K562 (cell line): ENCODE measurements around the gene ZCRB1. TPM values are rescaled to one million over a fixed set of nuclear protein-coding genes. Genes with fewer than 3 reads are reported as not detected.

ENCODE experiments used
- ATAC-seq: fragments of 200-7000 bp; cut with Tn5 transposase; 3 replicates; pipeline ENCODE4 v1.9.1; 2020; ENCODE audit warnings: moderate library complexity
- BruUV-seq: library from RNA; stranded (reverse); fragments of 400-500 nt; replicated peaks from 2 replicates; lab custom pipeline; 2021; lab: Mats Ljungman, UMichigan
- CTCF ChIA-PET: fragments of 300-600 bp; formaldehyde crosslinking; extraction: SDS; loops from one replicate; lab custom pipeline; 2021; ENCODE audit warnings: low intra/inter-chr PET ratio; lab: Yijun Ruan, JAX
- POLR2A ChIA-PET: fragments of 300-600, 350-650 bp; sonication (Branson Sonifier 250); formaldehyde crosslinking; extraction: SDS; loops from one replicate; lab custom pipeline; 2021; ENCODE audit warnings: antibody characterized with exemption, inconsistent platforms; lab: Yijun Ruan, JAX
- DNase-seq, 4 experiments: peaks; one replicate each; pipeline versions ENCODE4 v3.0.0 to v3.0.0-alpha.2; 2011 to 2018; ENCODE audit warnings: low spot score in 3 of 4, mixed read lengths in 3 of 4; ENCODE audit errors: extremely low read depth in 1 of 4
- FAIRE-seq: peaks from 2 replicates; lab custom pipeline; 2011; peaks lifted over from hg19 to GRCh38; lab: Jason Lieb, UNC
- H2AFZ ChIP-seq: 2 replicates; pipeline ENCODE4 v1.6.0; 2011; ENCODE audit warnings: low read depth, low read length, control low read depth, inconsistent platforms
- H3K27ac ChIP-seq: fragments of 200-600 bp; 3 replicates; pipeline ENCODE4 v1.8.0; 2011; ENCODE audit warnings: low read depth, mild to moderate bottlenecking, control low read depth, inconsistent platforms, low read length, moderate library complexity, mixed read lengths; ENCODE audit errors: extremely low read depth
- H3K27me3 ChIP-seq, 2 experiments: fragments of 300-600 bp in 1 of 2; 2 replicates in 1 of 2; 3 replicates in 1 of 2; pipeline versions ENCODE4 v1.6.0 to v1.8.0; 2011; ENCODE audit warnings: inconsistent platforms in 2 of 2, low read length in 2 of 2, mild to moderate bottlenecking in 1 of 2, mixed read lengths in 1 of 2, moderate library complexity in 1 of 2; ENCODE audit not compliant: control insufficient read depth in 2 of 2, insufficient read depth in 2 of 2
- H3K36me3 ChIP-seq: fragments of 300-600 bp; 3 replicates; pipeline ENCODE4 v1.8.0; 2011; ENCODE audit warnings: mild to moderate bottlenecking, low read length, inconsistent platforms; ENCODE audit not compliant: control insufficient read depth, insufficient read depth
- H3K4me1 ChIP-seq, 2 experiments: fragments of 200-600 bp in 1 of 2; replicated peaks in 1 of 2; 2 replicates in 1 of 2; 3 replicates in 1 of 2; pipeline versions ENCODE4 v1.5.1 to v1.8.0; 2011; ENCODE audit warnings: inconsistent platforms in 2 of 2, low read length in 2 of 2, mild to moderate bottlenecking in 1 of 2, mixed read lengths in 1 of 2, moderate library complexity in 1 of 2; ENCODE audit not compliant: control insufficient read depth in 2 of 2, insufficient read depth in 2 of 2
- H3K4me2 ChIP-seq: 2 replicates; pipeline ENCODE4 v1.6.1; 2011; ENCODE audit warnings: low read length, control low read depth, inconsistent platforms, mixed read lengths; ENCODE audit not compliant: insufficient read depth
- H3K4me3 ChIP-seq: fragments of 200-600 bp; sonication (generic), shearing (Covaris generic); 2 replicates; pipeline ENCODE4 v1.5.1; 2016; ENCODE audit warnings: control low read depth, inconsistent platforms
- H3K79me2 ChIP-seq: fragments of 200-600 bp; 3 replicates; pipeline ENCODE4 v1.8.0; 2011; ENCODE audit warnings: low read length, inconsistent platforms; ENCODE audit not compliant: control insufficient read depth, insufficient read depth
- H3K9ac ChIP-seq, 2 experiments: 2 replicates each; pipeline versions ENCODE4 v1.6.0 to v1.6.1; 2011; ENCODE audit warnings: low read depth in 2 of 2, low read length in 2 of 2, control low read depth in 1 of 2, inconsistent platforms in 1 of 2, mild to moderate bottlenecking in 1 of 2, mixed read lengths in 1 of 2; ENCODE audit not compliant: insufficient read depth in 1 of 2
- H3K9me1 ChIP-seq: one replicate; pipeline ENCODE4 v1.6.0; 2011; ENCODE audit warnings: inconsistent platforms, mild to moderate bottlenecking, low read length, moderate library complexity; ENCODE audit not compliant: control insufficient read depth, insufficient read depth
- H3K9me3 ChIP-seq: replicated peaks from 2 replicates; pipeline ENCODE4 v1.5.1; 2011; ENCODE audit warnings: low read depth, low read length, inconsistent platforms; ENCODE audit not compliant: control insufficient read depth, insufficient read depth
- H4K20me1 ChIP-seq: replicated peaks from 2 replicates; pipeline ENCODE4 v1.6.1; 2011; ENCODE audit warnings: low read length, inconsistent platforms, mixed read lengths; ENCODE audit not compliant: control insufficient read depth, insufficient read depth
- CBX3 ChIP-seq, 2 experiments: IDR thresholded peaks; 1 replicate in 1 of 2; 2 replicates in 1 of 2; pipeline ENCODE4 v1.6.1; 2012; ENCODE audit warnings: inconsistent platforms in 2 of 2, low read length in 2 of 2, borderline replicate concordance in 1 of 2, control low read depth in 1 of 2
- CREB1 ChIP-seq, 2 experiments: sonication (generic) in 1 of 2; formaldehyde crosslinking in 1 of 2; IDR thresholded peaks; 2 replicates each; pipeline versions ENCODE4 v1.6.1 to v1.8.0; 2012 to 2022; ENCODE audit warnings: inconsistent platforms in 1 of 2, mild to moderate bottlenecking in 1 of 2, missing genetic modification reagents in 1 of 2, moderate library complexity in 1 of 2
- EWSR1 ChIP-seq: fragments of 450-650 bp; IDR thresholded peaks from 2 replicates; pipeline ENCODE4 v1.6.1; 2018; ENCODE audit warnings: borderline replicate concordance, mild to moderate bottlenecking, low read depth, moderate library complexity; ENCODE audit not compliant: partially characterized antibody
- HNRNPK ChIP-seq: fragments of 200-400 bp; formaldehyde crosslinking; IDR thresholded peaks from one replicate; pipeline ENCODE4 v1.6.1; 2018; ENCODE audit warnings: mild to moderate bottlenecking, low read depth, low read length; ENCODE audit not compliant: poor library complexity, severe bottlenecking
- PHF20 ChIP-seq: fragments of 450-650 bp; IDR thresholded peaks from 2 replicates; pipeline ENCODE4 v1.6.1; 2018; ENCODE audit not compliant: partially characterized antibody
- POLR2B ChIP-seq: fragments of 450-650 bp; IDR thresholded peaks from 2 replicates; pipeline ENCODE4 v1.6.1; 2018; ENCODE audit warnings: low read depth; ENCODE audit not compliant: partially characterized antibody
- ZC3H4 ChIP-seq: sonication (generic); formaldehyde crosslinking; IDR thresholded peaks from 2 replicates; pipeline ENCODE4 v1.9.0; 2021; ENCODE audit warnings: missing genetic modification reagents, borderline replicate concordance
- ZNF583 ChIP-seq: fragments of 250-450 bp; sonication (Bioruptor Pico); IDR thresholded peaks from 2 replicates; pipeline ENCODE4 v1.4.0; 2020
- WGBS: fragments of 100-300 bp; shearing (Covaris generic); methylation state at CpG from one replicate; pipeline ENCODE4 v1.1.6; 2016; ENCODE audit warnings: low coverage, mixed read lengths; ENCODE audit not compliant: insufficient coverage; ENCODE audit errors: missing lambda C conversion rate; 5-methylcytosine and 5-hydroxymethylcytosine counted together
- in situ Hi-C: fragments of 300-500 bp; cut with MboI; formaldehyde crosslinking; loops from 4 replicates; pipeline ENCODE4 v1.15.0; 2018; ENCODE audit warnings: inconsistent platforms, mixed read lengths
- intact Hi-C: fragments of 100-400 bp; cut with micrococcal nuclease; formaldehyde crosslinking; loops from 2 replicates; pipeline ENCODE4 v1.14.2; 2022
- polyA plus RNA-seq, 8 experiments: library from polyadenylated mRNA; depleted of rRNA in 4 of 8; stranded (reverse) in 5 of 8; unstranded in 3 of 8; fragments of >200 nt; fragmentation: Nextera tagmentation in 2 of 8; fragmentation: Illumina TruSeq in 1 of 8; extraction: Ambion mirVana in 2 of 8; extraction: Trizol in 1 of 8; gene quantifications; 2 replicates each; pipeline versions ENCODE4 v1.2.1 to v1.2.3, GENCODE V29; 2011 to 2014; ENCODE audit warnings: inconsistent platforms in 1 of 8, missing spikeins in 1 of 8
- total RNA-seq, 7 experiments: library from RNA; depleted of rRNA in 6 of 7; stranded (reverse); fragments of >200 nt in 6 of 7; fragmentation: Illumina TruSeq in 2 of 7; extraction: Trizol in 2 of 7; gene quantifications; 2 replicates each; pipeline versions ENCODE4 v1.2.1 to v1.2.3, GENCODE V29; 2011 to 2021; ENCODE audit warnings: low replicate concordance in 1 of 7
- TF ChIP-seq, protein P1 (sequence below), 2 experiments: fragments of 450-650 bp in 1 of 2; IDR thresholded peaks; 2 replicates each; pipeline ENCODE4 v1.6.1; 2011 to 2017; ENCODE audit warnings: low read depth in 2 of 2, antibody characterized with exemption in 1 of 2, borderline replicate concordance in 1 of 2, low read length in 1 of 2, mild to moderate bottlenecking in 1 of 2, mixed read lengths in 1 of 2; ENCODE audit not compliant: control insufficient read depth in 1 of 2

The ZCRB1 gene
- total and polyA plus RNA-seq, 9 of the 15 experiments (the other 6 are each of a cell fraction or from before 2014, with no cell fraction given), result 36.0 to 102 (median 51.0) TPM

DNA sequence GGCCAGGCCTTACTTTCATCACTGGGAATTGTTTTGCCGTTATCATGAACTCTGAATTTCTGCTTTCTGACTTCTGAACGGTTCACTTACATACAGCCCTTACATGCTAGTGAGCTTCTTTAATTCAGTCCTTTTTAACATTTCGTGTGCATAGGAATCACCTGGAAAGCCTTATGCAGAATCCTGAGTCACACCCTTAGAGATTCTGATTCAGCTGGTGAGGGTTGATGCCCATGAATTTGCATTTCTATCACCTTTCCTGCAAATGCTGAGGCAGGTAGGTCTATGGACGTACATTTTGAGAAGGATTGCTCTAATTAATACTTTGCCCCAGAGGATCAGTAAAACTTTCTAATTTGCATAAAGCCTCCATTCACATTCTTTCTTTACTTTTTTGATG lies 44.1 kb upstream of the ZCRB1 start:
- H3K9ac ChIP-seq, result no peak overlapping the region
- no peaks in the 10 kb centered on the region for H3K9me3 ChIP-seq
- no peaks in the 10 kb centered on the region for H3K9me1 ChIP-seq
- TF ChIP-seq PHF20 (no peak), ZC3H4 (no peak), HNRNPK (no peak), CBX3 (IDR thresholded peaks at IDR 0.05; ENCODE audit: borderline replicate concordance in 1 of 2, low read length in 2 of 2) (no peak), ZNF583 (CRISPR knock-in tag) (no peak), EWSR1 (no peak), POLR2B (no peak), CREB1 (IDR thresholded peaks at IDR 0.05) (no peak), CREB1 (CRISPR knock-in tag; IDR thresholded peaks at IDR 0.05) (no peak)
- TF ChIP-seq, protein P1, sequence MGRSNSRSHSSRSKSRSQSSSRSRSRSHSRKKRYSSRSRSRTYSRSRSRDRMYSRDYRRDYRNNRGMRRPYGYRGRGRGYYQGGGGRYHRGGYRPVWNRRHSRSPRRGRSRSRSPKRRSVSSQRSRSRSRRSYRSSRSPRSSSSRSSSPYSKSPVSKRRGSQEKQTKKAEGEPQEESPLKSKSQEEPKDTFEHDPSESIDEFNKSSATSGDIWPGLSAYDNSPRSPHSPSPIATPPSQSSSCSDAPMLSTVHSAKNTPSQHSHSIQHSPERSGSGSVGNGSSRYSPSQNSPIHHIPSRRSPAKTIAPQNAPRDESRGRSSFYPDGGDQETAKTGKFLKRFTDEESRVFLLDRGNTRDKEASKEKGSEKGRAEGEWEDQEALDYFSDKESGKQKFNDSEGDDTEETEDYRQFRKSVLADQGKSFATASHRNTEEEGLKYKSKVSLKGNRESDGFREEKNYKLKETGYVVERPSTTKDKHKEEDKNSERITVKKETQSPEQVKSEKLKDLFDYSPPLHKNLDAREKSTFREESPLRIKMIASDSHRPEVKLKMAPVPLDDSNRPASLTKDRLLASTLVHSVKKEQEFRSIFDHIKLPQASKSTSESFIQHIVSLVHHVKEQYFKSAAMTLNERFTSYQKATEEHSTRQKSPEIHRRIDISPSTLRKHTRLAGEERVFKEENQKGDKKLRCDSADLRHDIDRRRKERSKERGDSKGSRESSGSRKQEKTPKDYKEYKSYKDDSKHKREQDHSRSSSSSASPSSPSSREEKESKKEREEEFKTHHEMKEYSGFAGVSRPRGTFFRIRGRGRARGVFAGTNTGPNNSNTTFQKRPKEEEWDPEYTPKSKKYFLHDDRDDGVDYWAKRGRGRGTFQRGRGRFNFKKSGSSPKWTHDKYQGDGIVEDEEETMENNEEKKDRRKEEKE (IDR thresholded peaks at IDR 0.05; ENCODE audit: borderline replicate concordance in 1 of 2, control insufficient read depth in 1 of 2, low read depth in 2 of 2, low read length in 1 of 2), result no peak
- intact Hi-C loops, result loop anchor here (10.0 kb wide), 1 partner anchor 1095 kb away; no protein-coding TSS in a partner anchor
- in situ Hi-C loops, result no loop called here
- H4K20me1 ChIP-seq, result no peaks in the 10 kb centered on the region
- no peak overlapping the region for H3K27ac ChIP-seq
- no TSS peak for BruUV-seq
- H3K27me3 ChIP-seq, result no peaks in the 10 kb centered on the region
- ChIA-PET CTCF (no interaction called here), POLR2A (interaction anchor here (1.5 kb wide), 1 partner anchor 13 kb away, joined by 4 read pairs; no protein-coding TSS in a partner anchor)
- no peak overlapping the region for H2AFZ ChIP-seq
- DNase-seq (no peak), FAIRE-seq (no peak), ATAC-seq (no peak)
- H3K4me3 ChIP-seq, result no peak overlapping the region
- peaks cover 0 to 6% of the 10 kb centered on the region in 2 experiments; a peak in 3 of 5 replicates for H3K4me1 ChIP-seq
- H3K36me3 ChIP-seq, result no peaks in the 10 kb centered on the region
- no peaks in the 10 kb centered on the region; the same call in 2 of the 3 replicates for H3K79me2 ChIP-seq
- WGBS, result 76% methylated on average over 4 of the region's 4 CpGs
- H3K4me2 ChIP-seq, result no peak overlapping the region
